OCI-LY7 (cell line): ENCODE data around the gene CA5A.

ENCODE experiments used
- EZH2phosphoT487 ChIP-seq: fragments of 200-600 bp; sonication (generic); IDR thresholded peaks from 2 replicates; pipeline ENCODE4 v1.6.1; 2018; ENCODE audit warnings: low read depth, borderline replicate concordance, mild to moderate bottlenecking, mixed run types, antibody characterized with exemption, low read length, moderate library complexity, mixed read lengths
- TF ChIP-seq, protein P1 (sequence below): fragments of 200-600 bp; sonication (generic); conservative IDR thresholded peaks from 2 replicates; pipeline ENCODE4 v1.5.1; 2014; ENCODE audit warnings: mild to moderate bottlenecking, antibody characterized with exemption, low read length, moderate library complexity, mixed read lengths

GRCh38 chr16:87942680-87943079, 6.4 kb upstream of the CA5A start:
- TF ChIP-seq, protein P1, sequence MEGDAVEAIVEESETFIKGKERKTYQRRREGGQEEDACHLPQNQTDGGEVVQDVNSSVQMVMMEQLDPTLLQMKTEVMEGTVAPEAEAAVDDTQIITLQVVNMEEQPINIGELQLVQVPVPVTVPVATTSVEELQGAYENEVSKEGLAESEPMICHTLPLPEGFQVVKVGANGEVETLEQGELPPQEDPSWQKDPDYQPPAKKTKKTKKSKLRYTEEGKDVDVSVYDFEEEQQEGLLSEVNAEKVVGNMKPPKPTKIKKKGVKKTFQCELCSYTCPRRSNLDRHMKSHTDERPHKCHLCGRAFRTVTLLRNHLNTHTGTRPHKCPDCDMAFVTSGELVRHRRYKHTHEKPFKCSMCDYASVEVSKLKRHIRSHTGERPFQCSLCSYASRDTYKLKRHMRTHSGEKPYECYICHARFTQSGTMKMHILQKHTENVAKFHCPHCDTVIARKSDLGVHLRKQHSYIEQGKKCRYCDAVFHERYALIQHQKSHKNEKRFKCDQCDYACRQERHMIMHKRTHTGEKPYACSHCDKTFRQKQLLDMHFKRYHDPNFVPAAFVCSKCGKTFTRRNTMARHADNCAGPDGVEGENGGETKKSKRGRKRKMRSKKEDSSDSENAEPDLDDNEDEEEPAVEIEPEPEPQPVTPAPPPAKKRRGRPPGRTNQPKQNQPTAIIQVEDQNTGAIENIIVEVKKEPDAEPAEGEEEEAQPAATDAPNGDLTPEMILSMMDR = no peak
- no peak for TF ChIP-seq EZH2phosphoT487
